Right ventricle myocardium inferior (tissue), 1 donor: ENCODE results near the gene BRINP3. TPM values are rescaled to one million over a fixed set of nuclear protein-coding genes. Genes with fewer than 3 reads are reported as not detected.

Source experiments
- ATAC-seq: fragments of 200-7000 bp; cut with Tn5 transposase; one replicate; pipeline ENCODE4 v1.9.1; 2020; ENCODE audit warnings: mild to moderate bottlenecking, moderate library complexity
- DNase-seq: peaks from one replicate; pipeline ENCODE4 v3.0.0; 2021; ENCODE audit errors: missing footprints
- intact Hi-C: fragments of 100-400 bp; cut with DNase I; formaldehyde crosslinking; loops from one replicate; pipeline ENCODE4 v1.11.0; 2022
- total RNA-seq: library from RNA; stranded (reverse); fragmentation: NEBNext Ultra II Directional; extraction: Animal tissue kit (Norgen Biotek cat#: 25700); gene quantifications from one replicate; pipeline ENCODE4 v1.2.1, GENCODE V29; 2021
- donor health status: DM: no; HTN: yes; CAD: no; lungs with severe emphysema.

The BRINP3 gene
- total RNA-seq, 1 donor from 2014 or later, result not detected

- ATAC-seq (no peak), DNase-seq (no peak)
- intact Hi-C loops, result no loop called here
These were observed 133.2 kb downstream of the BRINP3 start for GRCh38 chr1:190344454-190344853.

- ATAC-seq (no peak), DNase-seq (no peak)
- intact Hi-C loops, result no loop called here
These were observed 138.8 kb downstream of the BRINP3 start for GRCh38 chr1:190338829-190339228.

- DNase-seq, result no peak
- no peak for ATAC-seq
- intact Hi-C loops, result no loop called here
These were observed 148.8 kb downstream of the BRINP3 start for GRCh38 chr1:190328871-190329270.

GRCh38 chr1:190328361-190328760, 149.3 kb downstream of the BRINP3 start:
- intact Hi-C loops, result no loop called here
- ATAC-seq, result no peak

GRCh38 chr1:190327271-190327670, 150.4 kb downstream of the BRINP3 start:
- intact Hi-C loops, result no loop called here
- ATAC-seq, result no peak

More at GRCh38 chr1:190328361-190328760, 149.3 kb downstream of the BRINP3 start:
- DNase-seq, result no peak

GRCh38 chr1:190323530-190323929, 154.1 kb downstream of the BRINP3 start:
- intact Hi-C loops, result no loop called here
- DNase-seq (no peak), ATAC-seq (no peak)

More at GRCh38 chr1:190327271-190327670, 150.4 kb downstream of the BRINP3 start:
- no peak for DNase-seq

GRCh38 chr1:190322274-190322673, 155.4 kb downstream of the BRINP3 start:
- intact Hi-C loops, result no loop called here
- ATAC-seq (no peak), DNase-seq (no peak)

GRCh38 chr1:190320952-190321351, 156.7 kb downstream of the BRINP3 start:
- DNase-seq (no peak), ATAC-seq (no peak)
- intact Hi-C loops, result no loop called here

GRCh38 chr1:190312763-190313162, 164.9 kb downstream of the BRINP3 start:
- no peak for DNase-seq
- ATAC-seq, result no peak
- intact Hi-C loops, result no loop called here

GRCh38 chr1:190303501-190303900, 174.2 kb downstream of the BRINP3 start:
- no peak for DNase-seq
- ATAC-seq, result no peak
- intact Hi-C loops, result no loop called here

- intact Hi-C loops, result no loop called here
- ATAC-seq (no peak), DNase-seq (no peak)
These were observed 181.2 kb downstream of the BRINP3 start for GRCh38 chr1:190296453-190296852.

- ATAC-seq (no peak), DNase-seq (no peak)
- intact Hi-C loops, result no loop called here
These were observed 187.8 kb downstream of the BRINP3 start for GRCh38 chr1:190289897-190290296.

- ATAC-seq (no peak), DNase-seq (no peak)
- intact Hi-C loops, result no loop called here
These were observed 191.6 kb downstream of the BRINP3 start for GRCh38 chr1:190286111-190286510.

- no peak for ATAC-seq
- intact Hi-C loops, result no loop called here
These were observed 200.6 kb downstream of the BRINP3 start for GRCh38 chr1:190277107-190277506.

GRCh38 chr1:190274721-190275120, 202.9 kb downstream of the BRINP3 start:
- DNase-seq, result no peak
- intact Hi-C loops, result no loop called here
- no peak for ATAC-seq

More at GRCh38 chr1:190277107-190277506, 200.6 kb downstream of the BRINP3 start:
- no peak for DNase-seq

GRCh38 chr1:190273161-190273560, 204.5 kb downstream of the BRINP3 start:
- ATAC-seq, result no peak
- DNase-seq, result no peak
- intact Hi-C loops, result no loop called here

GRCh38 chr1:190262538-190262937, 215.1 kb downstream of the BRINP3 start:
- ATAC-seq (no peak), DNase-seq (no peak)
- intact Hi-C loops, result no loop called here

GRCh38 chr1:190259424-190259823, 218.2 kb downstream of the BRINP3 start:
- DNase-seq, result no peak
- ATAC-seq, result no peak
- intact Hi-C loops, result no loop called here

GRCh38 chr1:190258003-190258402, 219.7 kb downstream of the BRINP3 start:
- no peak for ATAC-seq
- intact Hi-C loops, result no loop called here

GRCh38 chr1:190252046-190252445, 225.6 kb downstream of the BRINP3 start:
- no peak for ATAC-seq
- DNase-seq, result no peak
- intact Hi-C loops, result no loop called here

More at GRCh38 chr1:190258003-190258402, 219.7 kb downstream of the BRINP3 start:
- DNase-seq, result no peak

- DNase-seq (no peak), ATAC-seq (no peak)
- intact Hi-C loops, result no loop called here
These were observed 227.3 kb downstream of the BRINP3 start for GRCh38 chr1:190250368-190250767.
